Activated CD4-positive, alpha-beta T cell treated with anti-CD3 and anti-CD28 coated beads, Interleukin-2, amount 50 U/mL, for 4 hours (primary cell): ENCODE measurements around the gene DIAPH1.

Experiments used
- DNase-seq, 2 experiments: peaks; one replicate each; pipeline ENCODE4 v3.0.0-alpha.2; 2020

DIAPH1 gene

GRCh38 chr5:141496038-141496437 lies 122.8 kb downstream of the DIAPH1 start:
- DNase-seq: no peak

DNA sequence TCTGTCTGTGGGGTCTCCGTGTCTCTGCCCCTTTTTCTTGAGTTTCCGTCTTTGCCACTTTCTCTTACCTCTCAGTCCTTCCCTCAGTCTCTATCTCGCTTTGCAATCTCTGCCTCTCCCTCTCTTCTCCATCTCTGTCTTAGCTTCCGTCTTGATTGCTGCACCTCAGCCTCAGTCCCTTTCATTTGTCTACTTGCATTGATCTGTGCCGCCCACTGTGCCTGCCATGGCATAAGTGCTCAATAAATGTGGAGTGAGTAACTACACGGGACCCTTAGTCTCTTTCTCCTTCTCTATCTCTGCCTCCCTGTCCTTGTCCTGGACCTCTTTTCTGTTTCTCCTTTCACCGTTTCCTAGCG lies 123.4 kb downstream of the DIAPH1 start:
- no peak for DNase-seq

- DNase-seq: no peak
Measured at GRCh38 chr5:141494761-141495452, 123.9 kb downstream of the DIAPH1 start.

DNA sequence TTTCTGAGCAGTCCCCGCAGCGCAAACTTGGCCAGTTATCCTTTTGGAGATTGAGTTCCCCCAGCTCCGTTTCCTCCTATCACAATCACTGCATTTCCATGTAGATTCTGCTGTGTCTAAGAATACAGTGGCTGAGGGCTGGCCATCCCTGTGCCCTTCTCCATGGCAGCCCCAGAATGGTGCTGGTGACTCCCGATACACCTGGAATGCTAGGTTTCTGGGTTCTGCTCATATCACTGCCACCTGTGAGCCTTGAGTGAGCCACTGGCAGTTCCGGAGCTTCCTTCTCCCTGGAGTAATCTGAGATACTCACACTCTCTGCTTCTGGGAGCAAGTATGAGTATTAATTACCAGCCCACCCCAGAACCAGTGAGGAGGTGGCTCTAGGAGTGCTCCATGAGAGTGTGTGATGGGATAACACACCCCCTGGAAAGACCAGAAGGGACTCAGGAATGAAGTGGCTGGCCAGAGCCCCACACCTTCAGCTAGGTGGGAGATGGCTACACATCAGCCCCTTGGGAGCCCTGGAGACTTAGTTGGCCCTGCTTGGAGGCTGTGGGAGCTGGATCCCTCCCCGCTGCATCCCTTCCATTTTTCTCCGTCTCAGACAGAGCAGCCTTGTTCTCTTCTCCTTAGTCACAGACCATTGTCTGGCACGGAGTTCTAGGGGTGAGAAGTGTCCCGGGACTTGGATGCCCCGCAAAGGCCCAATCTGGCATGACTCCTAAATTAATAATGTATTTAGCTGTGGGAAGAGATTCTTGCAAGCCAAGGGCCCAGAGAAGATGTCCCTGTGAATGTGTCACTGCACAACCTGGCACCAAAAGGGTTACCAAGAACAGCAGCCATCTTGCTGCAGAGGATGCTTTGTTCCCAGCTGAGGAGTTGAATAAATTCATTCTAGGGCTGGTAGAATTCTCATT lies 125.0 kb downstream of the DIAPH1 start:
- no peak for DNase-seq

- DNase-seq: peak; percentile 16 to 25
Measured at GRCh38 chr5:141492168-141492885, 126.5 kb downstream of the DIAPH1 start.

DNA sequence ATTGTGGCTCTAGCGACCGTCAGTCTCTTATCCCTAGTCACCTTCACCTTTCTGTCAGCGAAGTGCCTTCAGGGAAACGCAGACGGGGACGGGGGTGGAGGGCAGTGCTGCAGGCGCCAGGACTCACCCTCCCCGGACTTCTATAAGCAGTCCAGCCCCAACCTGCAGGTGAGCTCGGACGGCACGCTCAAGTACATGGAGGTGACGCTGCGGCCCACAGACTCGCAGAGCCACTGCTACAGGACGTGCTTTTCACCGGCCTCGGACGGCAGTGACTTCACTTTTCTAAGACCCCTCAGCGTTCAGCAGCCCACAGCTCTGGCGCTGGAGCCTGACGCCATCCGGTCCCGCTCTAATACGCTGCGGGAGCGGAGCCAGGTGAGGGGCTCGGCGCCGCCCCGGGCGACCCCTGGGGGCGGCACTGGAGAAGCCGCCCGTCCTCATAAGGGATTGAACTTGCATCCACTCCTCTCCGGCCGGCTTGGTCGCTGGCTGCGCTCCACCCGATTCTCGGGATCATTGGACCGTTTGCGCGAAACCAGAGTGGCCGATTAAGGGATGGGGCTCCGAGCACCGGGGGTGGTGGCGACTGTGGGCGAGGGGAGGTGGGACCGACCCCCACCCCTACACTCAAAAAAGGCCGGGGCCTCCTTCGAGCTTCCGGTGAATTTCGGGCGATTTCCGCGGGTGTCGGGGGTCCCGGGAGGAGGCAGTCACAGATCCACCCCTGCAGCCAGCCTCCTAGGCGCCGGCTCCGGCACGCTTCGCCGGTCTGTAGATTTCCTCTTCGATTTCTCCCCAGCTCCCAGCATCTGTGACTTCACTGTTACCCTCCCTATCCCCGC lies 127.3 kb downstream of the DIAPH1 start:
- no peak for DNase-seq

DNA sequence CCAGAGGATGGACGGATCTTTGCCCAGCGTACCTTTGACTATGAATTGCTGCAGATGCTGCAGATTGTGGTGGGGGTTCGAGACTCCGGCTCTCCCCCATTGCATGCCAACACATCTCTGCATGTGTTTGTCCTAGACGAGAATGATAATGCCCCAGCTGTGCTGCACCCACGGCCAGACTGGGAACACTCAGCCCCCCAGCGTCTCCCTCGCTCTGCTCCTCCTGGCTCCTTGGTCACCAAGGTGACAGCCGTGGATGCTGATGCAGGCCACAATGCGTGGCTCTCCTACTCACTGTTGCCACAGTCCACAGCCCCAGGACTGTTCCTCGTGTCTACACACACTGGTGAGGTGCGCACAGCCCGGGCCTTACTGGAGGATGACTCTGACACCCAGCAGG lies 128.0 kb downstream of the DIAPH1 start:
- DNase-seq: no peak

DNA sequence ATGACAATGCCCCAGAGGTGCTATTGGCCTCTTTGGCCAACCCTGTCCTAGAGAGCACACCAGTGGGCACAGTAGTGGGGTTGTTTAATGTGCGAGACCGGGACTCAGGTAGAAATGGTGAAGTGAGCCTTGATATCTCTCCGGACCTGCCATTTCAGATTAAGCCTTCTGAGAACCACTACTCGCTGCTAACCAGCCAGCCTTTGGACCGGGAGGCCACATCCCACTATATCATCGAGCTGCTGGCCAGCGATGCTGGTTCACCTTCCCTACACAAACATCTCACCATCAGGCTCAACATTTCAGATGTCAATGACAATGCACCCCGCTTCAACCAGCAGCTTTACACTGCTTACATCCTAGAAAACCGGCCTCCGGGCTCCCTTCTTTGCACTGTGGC lies 128.5 kb downstream of the DIAPH1 start:
- no peak for DNase-seq

DNA sequence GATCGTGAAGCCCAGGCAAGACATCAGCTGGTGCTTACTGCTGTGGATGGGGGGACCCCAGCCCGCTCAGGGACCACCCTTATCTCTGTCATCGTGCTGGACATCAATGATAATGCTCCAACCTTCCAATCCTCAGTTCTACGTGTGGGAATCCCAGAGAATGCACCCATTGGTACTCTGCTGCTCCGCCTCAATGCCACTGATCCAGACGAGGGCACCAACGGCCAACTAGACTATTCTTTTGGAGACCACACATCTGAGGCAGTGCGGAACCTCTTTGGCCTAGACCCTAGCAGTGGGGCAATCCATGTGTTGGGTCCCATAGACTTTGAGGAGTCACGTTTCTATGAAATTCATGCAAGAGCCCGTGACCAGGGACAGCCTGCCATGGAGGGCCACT lies 129.0 kb downstream of the DIAPH1 start:
- no peak for DNase-seq

- no peak for DNase-seq
Measured at GRCh38 chr5:141488591-141489561, 129.9 kb downstream of the DIAPH1 start, which contains the start of gene PCDHGC5. Gene PCDHGC5 (plus strand): TSS chr5:141489081. CDS start chr5:141489241, 160 bp downstream.

DNA sequence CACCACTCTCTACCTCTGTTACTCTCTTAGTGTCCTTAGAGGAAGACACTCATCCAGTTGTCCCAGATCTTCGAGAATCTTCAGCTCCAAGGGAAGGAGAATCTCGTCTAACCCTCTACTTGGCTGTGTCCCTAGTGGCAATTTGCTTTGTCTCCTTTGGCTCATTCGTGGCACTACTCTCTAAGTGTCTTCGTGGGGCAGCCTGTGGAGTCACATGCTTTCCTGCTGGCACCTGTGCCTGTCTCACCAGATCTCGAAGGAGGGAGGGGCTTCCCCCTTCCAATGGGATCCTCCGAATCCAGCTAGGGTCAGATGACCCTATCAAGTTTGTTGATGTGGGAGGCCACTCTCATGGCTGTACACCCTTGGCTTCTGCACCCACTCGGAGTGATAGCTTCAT lies 131.7 kb downstream of the DIAPH1 start:
- no peak for DNase-seq

DNA sequence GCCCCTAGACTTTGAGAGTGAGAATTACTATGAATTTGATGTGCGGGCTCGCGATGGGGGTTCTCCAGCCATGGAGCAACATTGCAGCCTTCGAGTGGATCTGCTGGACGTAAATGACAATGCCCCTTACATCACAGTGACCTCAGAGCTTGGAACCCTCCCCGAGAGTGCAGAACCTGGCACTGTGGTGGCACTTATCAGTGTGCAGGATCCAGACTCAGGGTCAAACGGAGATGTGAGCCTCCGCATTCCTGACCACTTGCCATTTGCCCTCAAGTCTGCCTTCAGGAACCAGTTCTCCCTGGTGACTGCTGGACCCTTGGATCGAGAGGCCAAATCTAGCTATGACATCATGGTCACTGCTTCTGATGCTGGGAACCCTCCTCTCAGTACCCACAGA lies 132.7 kb downstream of the DIAPH1 start:
- DNase-seq: no peak

GRCh38 chr5:141485321-141486055 lies 133.3 kb downstream of the DIAPH1 start:
- DNase-seq: no peak

DNA sequence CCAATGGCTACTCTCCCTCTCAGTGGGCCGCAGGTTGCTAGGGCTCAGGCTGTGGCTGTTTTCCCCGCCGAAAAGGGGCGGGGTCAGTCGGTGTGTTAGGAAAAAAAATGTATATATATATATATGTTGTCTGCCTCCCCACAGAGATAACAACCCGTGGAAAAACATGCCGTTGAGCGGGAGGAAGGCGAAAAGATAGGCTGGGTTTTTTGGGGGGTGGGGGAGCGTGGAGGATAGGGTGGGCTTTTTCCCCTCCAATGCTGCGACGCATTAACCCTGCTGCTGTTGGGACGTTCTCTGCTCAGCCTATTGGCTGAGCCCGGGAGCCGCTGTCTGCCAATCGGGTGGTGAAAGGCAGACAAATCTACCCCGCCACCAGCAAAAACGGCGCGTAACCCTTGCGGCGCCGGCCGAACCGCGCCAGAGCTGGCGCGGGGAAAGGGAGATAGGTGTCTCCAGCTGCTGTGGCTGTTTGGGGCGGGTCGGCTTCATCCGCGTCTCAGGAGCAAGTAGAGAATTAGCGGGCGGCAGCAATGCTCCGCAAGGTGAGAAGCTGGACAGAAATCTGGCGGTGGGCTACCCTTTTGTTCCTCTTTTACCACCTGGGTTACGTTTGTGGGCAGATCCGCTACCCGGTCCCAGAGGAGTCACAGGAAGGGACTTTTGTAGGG lies 134.0 kb downstream of the DIAPH1 start, which contains the start of gene PCDHGC4:
TSS of gene PCDHGC4 (plus strand) at position 390 of the 671 bp plus-strand sequence. CDS start at position 534, 144 bp downstream.
- no peak for DNase-seq

GRCh38 chr5:141484310-141484640 lies 134.5 kb downstream of the DIAPH1 start:
- no peak for DNase-seq

DNA sequence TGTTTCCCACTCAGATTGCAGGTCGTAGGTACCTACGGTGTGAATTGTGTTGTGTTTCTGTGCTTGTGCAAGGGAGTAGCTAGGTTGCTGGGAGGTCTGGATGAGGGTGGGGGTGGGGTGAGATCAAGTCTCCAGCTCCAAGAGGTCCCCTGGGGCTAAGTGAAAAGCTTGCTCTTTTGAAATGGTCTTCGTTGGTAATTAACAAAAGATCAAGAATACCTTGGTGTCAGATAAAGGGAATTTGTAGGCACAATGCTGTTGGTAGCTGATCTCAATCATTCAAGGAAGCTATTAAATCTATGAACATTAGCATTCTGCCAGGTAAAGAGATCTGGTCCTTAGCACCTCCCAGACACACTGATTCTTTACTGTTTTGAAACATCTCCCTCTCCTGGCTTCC lies 134.9 kb downstream of the DIAPH1 start:
- DNase-seq: no peak

DNA sequence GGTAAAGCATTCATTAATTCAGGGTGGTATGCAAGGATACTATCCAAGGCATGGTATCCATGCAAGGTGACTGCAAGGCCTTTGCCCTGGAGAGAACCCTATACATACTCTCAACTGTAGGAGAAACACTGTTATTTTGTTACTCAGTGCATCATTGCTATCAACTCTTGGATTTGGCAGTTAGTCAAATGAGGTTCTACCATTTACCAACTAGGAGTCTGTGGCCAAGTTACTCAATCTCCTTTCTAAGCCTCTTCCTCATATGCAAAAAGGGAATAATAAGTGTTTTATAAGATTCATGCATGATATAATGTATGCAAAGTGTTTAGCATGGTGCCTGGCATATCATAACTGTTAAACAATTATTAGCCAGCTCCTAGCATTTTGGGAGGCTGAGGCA lies 139.0 kb downstream of the DIAPH1 start:
- no peak for DNase-seq

DNA sequence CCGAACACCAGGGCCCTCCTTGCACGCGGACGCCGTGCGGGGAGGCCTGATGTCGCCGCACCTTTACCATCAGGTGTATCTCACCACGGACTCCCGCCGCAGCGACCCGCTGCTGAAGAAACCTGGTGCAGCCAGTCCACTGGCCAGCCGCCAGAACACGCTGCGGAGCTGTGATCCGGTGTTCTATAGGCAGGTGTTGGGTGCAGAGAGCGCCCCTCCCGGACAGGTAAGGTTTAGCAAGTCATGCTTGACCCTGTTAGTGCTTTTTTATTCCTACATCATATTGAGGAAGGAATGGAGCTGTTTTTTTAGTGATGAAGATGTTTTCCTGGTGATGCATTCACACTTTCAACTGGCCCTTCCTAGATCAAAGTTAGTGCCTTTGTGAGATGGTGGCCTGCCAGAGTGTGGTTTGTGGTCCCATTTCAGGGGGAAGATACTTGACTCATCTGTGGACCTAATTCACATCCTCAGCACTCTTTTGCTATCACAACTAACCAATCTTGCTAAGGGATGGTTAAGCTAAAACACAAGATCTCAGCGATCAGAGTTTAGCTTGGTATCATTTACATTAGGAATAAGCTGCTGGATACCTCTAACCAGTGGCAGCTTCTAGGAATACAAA lies 140.4 kb downstream of the DIAPH1 start:
- no peak for DNase-seq

DNA sequence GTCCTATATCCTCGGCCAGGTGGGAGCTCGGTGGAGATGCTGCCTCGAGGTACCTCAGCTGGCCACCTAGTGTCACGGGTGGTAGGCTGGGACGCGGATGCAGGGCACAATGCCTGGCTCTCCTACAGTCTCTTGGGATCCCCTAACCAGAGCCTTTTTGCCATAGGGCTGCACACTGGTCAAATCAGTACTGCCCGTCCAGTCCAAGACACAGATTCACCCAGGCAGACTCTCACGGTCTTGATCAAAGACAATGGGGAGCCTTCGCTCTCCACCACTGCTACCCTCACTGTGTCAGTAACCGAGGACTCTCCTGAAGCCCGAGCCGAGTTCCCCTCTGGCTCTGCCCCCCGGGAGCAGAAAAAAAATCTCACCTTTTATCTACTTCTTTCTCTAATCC lies 141.0 kb downstream of the DIAPH1 start:
- DNase-seq: no peak
